Smooth muscle cell (in vitro differentiated cells): ENCODE measurements around the gene NCAPH2. TPM values are rescaled to one million over a fixed set of nuclear protein-coding genes. Genes with fewer than 3 reads are reported as not detected.
A peak's percentile ranks its signal among the peaks of the same experiment; 100 is the strongest.

Source experiments
- DNase-seq: peaks from one replicate; lab custom pipeline; 2025; ENCODE audit not compliant: unreplicated experiment; lab: John Stamatoyannopoulos, UW
- H2AFZ ChIP-seq: fragments of 200-600 bp; sonication (generic); 2 replicates; pipeline ENCODE4 v1.6.0; 2016; ENCODE audit warnings: antibody characterized with exemption, low read depth, mild to moderate bottlenecking
- H3F3A ChIP-seq: fragments of 200-600 bp; sonication (generic); 2 replicates; pipeline ENCODE4 v1.6.0; 2017; ENCODE audit warnings: antibody characterized with exemption, low read depth
- H3K27ac ChIP-seq: fragments of 200-600 bp; sonication (generic); 2 replicates; pipeline ENCODE4 v1.5.1; 2016; ENCODE audit warnings: low read depth, mild to moderate bottlenecking
- H3K27me3 ChIP-seq: fragments of 200-600 bp; sonication (generic); 2 replicates; pipeline ENCODE4 v1.6.1; 2016; ENCODE audit warnings: low read depth, mild to moderate bottlenecking
- H3K36me3 ChIP-seq: fragments of 200-600 bp; sonication (generic); 2 replicates; pipeline ENCODE4 v1.5.1; 2016; ENCODE audit warnings: low read depth
- H3K4me1 ChIP-seq: fragments of 200-600 bp; sonication (generic); 2 replicates; pipeline ENCODE4 v1.5.1; 2016; ENCODE audit warnings: low read depth
- H3K4me2 ChIP-seq: fragments of 200-600 bp; sonication (generic); 2 replicates; pipeline ENCODE4 v1.6.0; 2016; ENCODE audit warnings: mild to moderate bottlenecking
- H3K4me3 ChIP-seq: fragments of 200-600 bp; sonication (generic); 2 replicates; pipeline ENCODE4 v1.5.1; 2016; ENCODE audit warnings: mild to moderate bottlenecking
- H3K79me2 ChIP-seq: fragments of 200-600 bp; sonication (generic); 2 replicates; pipeline ENCODE4 v1.6.0; 2016; ENCODE audit warnings: low read depth, mild to moderate bottlenecking
- H3K9ac ChIP-seq: fragments of 200-600 bp; sonication (generic); 2 replicates; pipeline ENCODE4 v1.6.0; 2016; ENCODE audit warnings: low read depth
- H3K9me3 ChIP-seq: fragments of 200-600 bp; sonication (generic); replicated peaks from 2 replicates; pipeline ENCODE4 v1.5.1; 2016; ENCODE audit warnings: low read depth
- H4K20me1 ChIP-seq: fragments of 200-600 bp; sonication (generic); 2 replicates; pipeline ENCODE4 v1.6.0; 2016; ENCODE audit warnings: low read depth
- CTCF ChIP-seq: fragments of 200-600 bp; sonication (generic); IDR thresholded peaks from 2 replicates; pipeline ENCODE4 v1.5.1; 2017; ENCODE audit warnings: borderline replicate concordance, mild to moderate bottlenecking, antibody characterized with exemption; ENCODE audit not compliant: insufficient read depth, poor library complexity, severe bottlenecking
- WGBS: methylation state at CpG from one replicate; pipeline ENCODE4 v1.1.7; 2016; ENCODE audit warnings: low lambda C conversion rate; 5-methylcytosine and 5-hydroxymethylcytosine counted together
- polyA plus RNA-seq: library from polyadenylated mRNA; unstranded; fragments of >200 nt; fragmentation: Nextera tagmentation; extraction: Ambion mirVana; gene quantifications from 2 replicates; pipeline ENCODE4 v1.2.1, GENCODE V29; 2016
- total RNA-seq: library from RNA; depleted of rRNA; stranded (reverse); fragments of >200 nt; gene quantifications from 2 replicates; pipeline ENCODE4 v1.2.3, GENCODE V29; 2014

The NCAPH2 gene
- total and polyA plus RNA-seq, 2 experiments from 2014 or later, result 24.1 to 45.7 TPM

- Histone ChIP-seq H4K20me1 (peaks cover 30% of the 10 kb centered on the region), H3K27ac (peak overlapping the region; percentile 97), H3K9ac (no peak overlapping the region), H3K4me2 (peak overlapping the region; percentile 98), H3K36me3 (no peaks in the 10 kb centered on the region), H3F3A (peaks cover 57% of the 10 kb centered on the region), H3K79me2 (peaks cover 10% of the 10 kb centered on the region), H2AFZ (no peak overlapping the region), H3K9me3 (no peaks in the 10 kb centered on the region), H3K27me3 (no peaks in the 10 kb centered on the region), H3K4me3 (no peak overlapping the region), H3K4me1 (peaks cover 17% of the 10 kb centered on the region)
- no peak for TF ChIP-seq CTCF
- 89% methylated on average over 18 of the region's 18 CpGs for WGBS
- no peak for DNase-seq
Measured at GRCh38 chr22:50527921-50528681, 20.1 kb downstream of the NCAPH2 start.

- DNase-seq, result no peak
- peaks cover 8% of the 10 kb centered on the region for H3K79me2 ChIP-seq
- H3K27me3 ChIP-seq, result no peaks in the 10 kb centered on the region
- H3K36me3 ChIP-seq, result no peaks in the 10 kb centered on the region
- H3K9me3 ChIP-seq, result no peaks in the 10 kb centered on the region
- H3F3A ChIP-seq, result peaks cover 61% of the 10 kb centered on the region
- no peak overlapping the region for H3K9ac ChIP-seq
- H3K27ac ChIP-seq, result peak overlapping the region; percentile 97
- no peak overlapping the region for H2AFZ ChIP-seq
- WGBS, result 77% methylated on average over 11 of the region's 15 CpGs
- H4K20me1 ChIP-seq, result peaks cover 23% of the 10 kb centered on the region
- peaks cover 21% of the 10 kb centered on the region for H3K4me1 ChIP-seq
- peak overlapping the region; percentile 69 for H3K4me3 ChIP-seq
- peak overlapping the region; percentile 98 for H3K4me2 ChIP-seq
- no peak for TF ChIP-seq CTCF
Measured at GRCh38 chr22:50528682-50529415, 20.8 kb downstream of the NCAPH2 start.

DNA sequence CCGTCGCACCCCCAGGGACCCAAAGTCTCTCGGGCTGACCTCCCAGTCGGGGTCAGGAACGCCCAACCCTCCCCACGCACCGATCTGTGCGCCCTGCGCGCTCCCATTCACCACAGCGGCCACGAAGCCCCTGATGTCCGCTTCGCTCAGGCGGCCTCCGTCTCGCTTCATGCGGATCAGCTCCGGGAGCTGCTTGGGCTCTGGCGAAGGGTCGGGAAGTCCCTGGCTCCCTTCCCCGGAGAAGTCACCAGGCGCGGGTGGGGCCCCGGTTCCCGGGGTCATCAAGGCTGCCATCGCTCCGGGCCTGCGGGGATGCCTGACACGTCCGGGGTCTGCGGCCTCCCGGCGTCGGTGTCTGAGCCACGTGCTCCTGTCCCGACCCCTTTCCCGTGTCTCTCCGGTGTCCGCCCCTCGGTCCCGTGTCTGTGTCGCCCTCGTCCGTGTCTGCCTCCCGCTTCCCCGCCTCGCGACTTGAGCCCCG, 21.4 kb downstream of the NCAPH2 start:
- Histone ChIP-seq H3K27ac (peak overlapping the region; percentile 97), H4K20me1 (peaks cover 17% of the 10 kb centered on the region), H3K27me3 (no peaks in the 10 kb centered on the region), H3K4me2 (peak overlapping the region; percentile 98), H2AFZ (no peak overlapping the region), H3K9ac (no peak overlapping the region), H3K36me3 (no peaks in the 10 kb centered on the region), H3K4me3 (peak overlapping the region; percentile 69), H3K79me2 (peaks cover 2% of the 10 kb centered on the region), H3K4me1 (peaks cover 23% of the 10 kb centered on the region), H3F3A (peaks cover 56% of the 10 kb centered on the region), H3K9me3 (no peaks in the 10 kb centered on the region)
- 50% methylated on average over 19 of the region's 50 CpGs for WGBS
- no peak for TF ChIP-seq CTCF
- DNase-seq, result no peak
